K562 (cell line): ENCODE results near the gene BEST2. TPM values are rescaled to one million over a fixed set of nuclear protein-coding genes. Genes with fewer than 3 reads are reported as not detected.

Source experiments
- AFF4 ChIP-seq: sonication (generic); formaldehyde crosslinking; IDR thresholded peaks from 2 replicates; pipeline ENCODE4 v1.8.0; 2023; ENCODE audit warnings: mild to moderate bottlenecking, missing genetic modification reagents
- CBFB ChIP-seq: sonication (generic); formaldehyde crosslinking; IDR thresholded peaks from 2 replicates; pipeline ENCODE4 v1.4.0; 2020; ENCODE audit warnings: mild to moderate bottlenecking, missing genetic modification reagents
- CEBPG ChIP-seq, 3 experiments: fragments of 200-800 bp in 1 of 3; sonication (Bioruptor generic) in 1 of 3; sonication (generic) in 1 of 3; formaldehyde crosslinking in 1 of 3; IDR thresholded peaks in 2 of 3; conservative IDR thresholded peaks in 1 of 3; 2 replicates each; pipeline versions ENCODE4 v1.6.1 to v1.8.0; 2016 to 2022; ENCODE audit warnings: missing compliant biosample characterization in 2 of 3, missing genetic modification characterization in 2 of 3, mild to moderate bottlenecking in 1 of 3, missing genetic modification reagents in 1 of 3
- ERF ChIP-seq: fragments of 450-650 bp; formaldehyde crosslinking; IDR thresholded peaks from 2 replicates; pipeline ENCODE4 v1.4.0; 2020; ENCODE audit warnings: mild to moderate bottlenecking, mixed read lengths
- HNRNPLL ChIP-seq: fragments of 200-400 bp; formaldehyde crosslinking; IDR thresholded peaks from 2 replicates; pipeline ENCODE4 v1.6.1; 2017; ENCODE audit warnings: low read length, low read depth, mild to moderate bottlenecking; ENCODE audit not compliant: poor library complexity, severe bottlenecking
- HNRNPUL1 ChIP-seq: fragments of 200-400 bp; formaldehyde crosslinking; IDR thresholded peaks from 2 replicates; pipeline ENCODE4 v1.6.1; 2017; ENCODE audit warnings: low read length
- MCM2 ChIP-seq: fragments of 450-650 bp; IDR thresholded peaks from 2 replicates; pipeline ENCODE4 v1.6.1; 2017; ENCODE audit warnings: low read depth, mild to moderate bottlenecking
- PHF20 ChIP-seq: fragments of 450-650 bp; IDR thresholded peaks from 2 replicates; pipeline ENCODE4 v1.6.1; 2018; ENCODE audit not compliant: partially characterized antibody
- RUNX1 ChIP-seq: sonication (generic); IDR thresholded peaks from 2 replicates; pipeline ENCODE4 v1.6.1; 2016; ENCODE audit warnings: antibody characterized with exemption, low read depth
- TAF1 ChIP-seq: IDR thresholded peaks from 2 replicates; pipeline ENCODE4 v1.6.1; 2011; ENCODE audit warnings: mild to moderate bottlenecking, low read length, moderate library complexity; ENCODE audit not compliant: insufficient read depth, control insufficient read depth, severe bottlenecking; ENCODE audit errors: extremely low read depth
- ZBTB5 ChIP-seq: fragments of 450-650 bp; IDR thresholded peaks from 2 replicates; pipeline ENCODE4 v1.6.1; 2017; ENCODE audit warnings: antibody characterized with exemption
- ZNF140 ChIP-seq: fragments of 250-450 bp; sonication (Bioruptor Pico); IDR thresholded peaks from 2 replicates; pipeline ENCODE4 v1.8.0; 2021; ENCODE audit warnings: moderate library complexity, mild to moderate bottlenecking, inconsistent platforms
- ZNF197 ChIP-seq: fragments of 200-800 bp; sonication (Bioruptor generic); IDR thresholded peaks from 2 replicates; pipeline ENCODE4 v1.6.1; 2016; ENCODE audit warnings: low read depth, missing genetic modification characterization, missing compliant biosample characterization
- ZNF316 ChIP-seq: fragments of 450-650 bp; IDR thresholded peaks from 2 replicates; pipeline ENCODE4 v1.6.1; 2016
- ZSCAN32 ChIP-seq: fragments of 450-650 bp; formaldehyde crosslinking; IDR thresholded peaks from 2 replicates; pipeline ENCODE4 v1.4.0; 2020; ENCODE audit warnings: mild to moderate bottlenecking, moderate library complexity
- polyA plus RNA-seq, 8 experiments: library from polyadenylated mRNA; depleted of rRNA in 4 of 8; stranded (reverse) in 5 of 8; unstranded in 3 of 8; fragments of >200 nt; fragmentation: Nextera tagmentation in 2 of 8; fragmentation: Illumina TruSeq in 1 of 8; extraction: Ambion mirVana in 2 of 8; extraction: Trizol in 1 of 8; gene quantifications; 2 replicates each; pipeline versions ENCODE4 v1.2.1 to v1.2.3, GENCODE V29; 2011 to 2014; ENCODE audit warnings: inconsistent platforms in 1 of 8, missing spikeins in 1 of 8
- total RNA-seq, 7 experiments: library from RNA; depleted of rRNA in 6 of 7; stranded (reverse); fragments of >200 nt in 6 of 7; fragmentation: Illumina TruSeq in 2 of 7; extraction: Trizol in 2 of 7; gene quantifications; 2 replicates each; pipeline versions ENCODE4 v1.2.1 to v1.2.3, GENCODE V29; 2011 to 2021; ENCODE audit warnings: low replicate concordance in 1 of 7
- TF ChIP-seq, protein P1 (sequence below): sonication (generic); formaldehyde crosslinking; IDR thresholded peaks from 2 replicates; pipeline ENCODE4 v1.8.0; 2022; ENCODE audit warnings: mild to moderate bottlenecking, missing genetic modification reagents

BEST2 gene
- total and polyA plus RNA-seq, 9 of the 15 experiments (the other 6 are each of a cell fraction or from before 2014, with no cell fraction given), result not detected

GRCh38 chr19:12722566-12723380 is 28.8 kb upstream of the BEST2 start (continued):
- TF ChIP-seq RUNX1, result 0 out of 2 replicates have a peak, but pooled peaks have one; percentile 76
- no peak for TF ChIP-seq HNRNPUL1
- TF ChIP-seq ERF (CRISPR knock-in tag), result peak; percentile 67; the same call in 1 of the 2 replicates
- TF ChIP-seq ZNF140 (CRISPR knock-in tag), result no peak
- TF ChIP-seq PHF20, result peak; percentile 71
- TF ChIP-seq MCM2, result no peak
- TF ChIP-seq HNRNPLL, result peak; percentile 64
- TF ChIP-seq ZSCAN32 (CRISPR knock-in tag), result no peak
- TF ChIP-seq, protein P1, sequence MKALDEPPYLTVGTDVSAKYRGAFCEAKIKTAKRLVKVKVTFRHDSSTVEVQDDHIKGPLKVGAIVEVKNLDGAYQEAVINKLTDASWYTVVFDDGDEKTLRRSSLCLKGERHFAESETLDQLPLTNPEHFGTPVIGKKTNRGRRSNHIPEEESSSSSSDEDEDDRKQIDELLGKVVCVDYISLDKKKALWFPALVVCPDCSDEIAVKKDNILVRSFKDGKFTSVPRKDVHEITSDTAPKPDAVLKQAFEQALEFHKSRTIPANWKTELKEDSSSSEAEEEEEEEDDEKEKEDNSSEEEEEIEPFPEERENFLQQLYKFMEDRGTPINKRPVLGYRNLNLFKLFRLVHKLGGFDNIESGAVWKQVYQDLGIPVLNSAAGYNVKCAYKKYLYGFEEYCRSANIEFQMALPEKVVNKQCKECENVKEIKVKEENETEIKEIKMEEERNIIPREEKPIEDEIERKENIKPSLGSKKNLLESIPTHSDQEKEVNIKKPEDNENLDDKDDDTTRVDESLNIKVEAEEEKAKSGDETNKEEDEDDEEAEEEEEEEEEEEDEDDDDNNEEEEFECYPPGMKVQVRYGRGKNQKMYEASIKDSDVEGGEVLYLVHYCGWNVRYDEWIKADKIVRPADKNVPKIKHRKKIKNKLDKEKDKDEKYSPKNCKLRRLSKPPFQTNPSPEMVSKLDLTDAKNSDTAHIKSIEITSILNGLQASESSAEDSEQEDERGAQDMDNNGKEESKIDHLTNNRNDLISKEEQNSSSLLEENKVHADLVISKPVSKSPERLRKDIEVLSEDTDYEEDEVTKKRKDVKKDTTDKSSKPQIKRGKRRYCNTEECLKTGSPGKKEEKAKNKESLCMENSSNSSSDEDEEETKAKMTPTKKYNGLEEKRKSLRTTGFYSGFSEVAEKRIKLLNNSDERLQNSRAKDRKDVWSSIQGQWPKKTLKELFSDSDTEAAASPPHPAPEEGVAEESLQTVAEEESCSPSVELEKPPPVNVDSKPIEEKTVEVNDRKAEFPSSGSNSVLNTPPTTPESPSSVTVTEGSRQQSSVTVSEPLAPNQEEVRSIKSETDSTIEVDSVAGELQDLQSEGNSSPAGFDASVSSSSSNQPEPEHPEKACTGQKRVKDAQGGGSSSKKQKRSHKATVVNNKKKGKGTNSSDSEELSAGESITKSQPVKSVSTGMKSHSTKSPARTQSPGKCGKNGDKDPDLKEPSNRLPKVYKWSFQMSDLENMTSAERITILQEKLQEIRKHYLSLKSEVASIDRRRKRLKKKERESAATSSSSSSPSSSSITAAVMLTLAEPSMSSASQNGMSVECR, result no peak; the same call in 1 of the 2 replicates
- peak; percentile 95 for TF ChIP-seq CBFB (CRISPR knock-in tag)
- peak; percentile 81 for TF ChIP-seq ZNF316
- no peak for TF ChIP-seq ZBTB5
- TF ChIP-seq ZNF197 (CRISPR knock-in tag), result peak; percentile 48; the same call in 1 of the 2 replicates
- TF ChIP-seq TAF1, result peak; percentile 78
- TF ChIP-seq AFF4 (CRISPR knock-in tag), result 0 out of 2 replicates have a peak, but pooled peaks have one; percentile 54
- TF ChIP-seq CEBPG (CRISPR knock-in tag; IDR thresholded peaks at IDR 0.05), result no peak; the same call in 1 of the 2 replicates
- TF ChIP-seq CEBPG (tag; conservative IDR thresholded peaks at IDR 0.05 in 1 of 2, IDR thresholded peaks at IDR 0.05 in 1 of 2), result peak in 1 of 2 experiments; percentile 61; a peak in 2 of 4 replicates
